ENCODE measurements around the gene SWAP70.

- TF ChIP-seq, protein P1, sequence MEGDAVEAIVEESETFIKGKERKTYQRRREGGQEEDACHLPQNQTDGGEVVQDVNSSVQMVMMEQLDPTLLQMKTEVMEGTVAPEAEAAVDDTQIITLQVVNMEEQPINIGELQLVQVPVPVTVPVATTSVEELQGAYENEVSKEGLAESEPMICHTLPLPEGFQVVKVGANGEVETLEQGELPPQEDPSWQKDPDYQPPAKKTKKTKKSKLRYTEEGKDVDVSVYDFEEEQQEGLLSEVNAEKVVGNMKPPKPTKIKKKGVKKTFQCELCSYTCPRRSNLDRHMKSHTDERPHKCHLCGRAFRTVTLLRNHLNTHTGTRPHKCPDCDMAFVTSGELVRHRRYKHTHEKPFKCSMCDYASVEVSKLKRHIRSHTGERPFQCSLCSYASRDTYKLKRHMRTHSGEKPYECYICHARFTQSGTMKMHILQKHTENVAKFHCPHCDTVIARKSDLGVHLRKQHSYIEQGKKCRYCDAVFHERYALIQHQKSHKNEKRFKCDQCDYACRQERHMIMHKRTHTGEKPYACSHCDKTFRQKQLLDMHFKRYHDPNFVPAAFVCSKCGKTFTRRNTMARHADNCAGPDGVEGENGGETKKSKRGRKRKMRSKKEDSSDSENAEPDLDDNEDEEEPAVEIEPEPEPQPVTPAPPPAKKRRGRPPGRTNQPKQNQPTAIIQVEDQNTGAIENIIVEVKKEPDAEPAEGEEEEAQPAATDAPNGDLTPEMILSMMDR (IDR thresholded peaks at IDR 0.05; ENCODE audit: low read depth, low read length), result no peak
- no peak for TF ChIP-seq POLR2A (IDR thresholded peaks at IDR 0.05; ENCODE audit: extremely low read depth, insufficient read length)
Observed at GRCh38 chr11:9624448-9624847, 39.4 kb upstream of the SWAP70 start.
